HG02678 (cell line): Measurements from ENCODE around the gene SLC44A1.

ENCODE experiments used
- ATAC-seq: cut with Tn5 transposase; IDR thresholded peaks from one replicate; pipeline ENCODE4 v1.9.1; 2021; ENCODE audit warnings: mild to moderate bottlenecking, moderate library complexity; ENCODE audit not compliant: unreplicated experiment

Gene SLC44A1

GRCh38 chr9:105331160-105331559, 86.7 kb downstream of the SLC44A1 start:
- peak; percentile 44 for ATAC-seq

- ATAC-seq = no peak
Observed at GRCh38 chr9:105331755-105332154, 87.3 kb downstream of the SLC44A1 start.

GRCh38 chr9:105332471-105332870, 88.0 kb downstream of the SLC44A1 start:
- no peak for ATAC-seq

- no peak for ATAC-seq
Observed at GRCh38 chr9:105333076-105333475, 88.6 kb downstream of the SLC44A1 start.

- ATAC-seq = no peak
Observed at GRCh38 chr9:105333811-105334210, 89.4 kb downstream of the SLC44A1 start.

GRCh38 chr9:105338308-105338707, 93.9 kb downstream of the SLC44A1 start:
- no peak for ATAC-seq

GRCh38 chr9:105339849-105340248, 95.4 kb downstream of the SLC44A1 start:
- ATAC-seq = no peak

- peak; percentile 85 for ATAC-seq
Observed at GRCh38 chr9:105341434-105342146, 97.1 kb downstream of the SLC44A1 start.

GRCh38 chr9:105342147-105342505, 97.7 kb downstream of the SLC44A1 start:
- peak; percentile 15 for ATAC-seq

GRCh38 chr9:105344283-105344682, 99.8 kb downstream of the SLC44A1 start:
- no peak for ATAC-seq

- ATAC-seq = no peak
Observed at GRCh38 chr9:105345626-105346025, 101.2 kb downstream of the SLC44A1 start.

- no peak for ATAC-seq
Observed at GRCh38 chr9:105346273-105346672, 101.8 kb downstream of the SLC44A1 start.

- no peak for ATAC-seq
Observed at GRCh38 chr9:105354448-105354847, 110.0 kb downstream of the SLC44A1 start.

- ATAC-seq = peak; percentile 44
Observed at GRCh38 chr9:105355781-105356180, 111.3 kb downstream of the SLC44A1 start.

- ATAC-seq = peak; percentile 91
Observed at GRCh38 chr9:105357937-105358336, 113.5 kb downstream of the SLC44A1 start.

GRCh38 chr9:105359892-105360291, 115.4 kb downstream of the SLC44A1 start:
- ATAC-seq = peak; percentile 39

GRCh38 chr9:105360344-105360743, 115.9 kb downstream of the SLC44A1 start:
- ATAC-seq = no peak

GRCh38 chr9:105361873-105362272, 117.4 kb downstream of the SLC44A1 start:
- no peak for ATAC-seq

GRCh38 chr9:105362470-105362869, 118.0 kb downstream of the SLC44A1 start:
- ATAC-seq = no peak

GRCh38 chr9:105363837-105364236, 119.4 kb downstream of the SLC44A1 start:
- ATAC-seq = no peak

- no peak for ATAC-seq
Observed at GRCh38 chr9:105369911-105370310, 125.5 kb downstream of the SLC44A1 start.

- ATAC-seq = no peak
Observed at GRCh38 chr9:105373723-105374122, 129.3 kb downstream of the SLC44A1 start.

- ATAC-seq = no peak
Observed at GRCh38 chr9:105375323-105375722, 130.9 kb downstream of the SLC44A1 start.
